AG20443 (cell line): ENCODE data around the gene MPP3.
A peak's percentile ranks its signal among the peaks of the same experiment; 100 is the strongest.

Experiments
- DNase-seq: peaks from one replicate; pipeline ENCODE4 v3.0.0; 2012; ENCODE audit warnings: low spot score, mixed read lengths

The MPP3 gene

DNA sequence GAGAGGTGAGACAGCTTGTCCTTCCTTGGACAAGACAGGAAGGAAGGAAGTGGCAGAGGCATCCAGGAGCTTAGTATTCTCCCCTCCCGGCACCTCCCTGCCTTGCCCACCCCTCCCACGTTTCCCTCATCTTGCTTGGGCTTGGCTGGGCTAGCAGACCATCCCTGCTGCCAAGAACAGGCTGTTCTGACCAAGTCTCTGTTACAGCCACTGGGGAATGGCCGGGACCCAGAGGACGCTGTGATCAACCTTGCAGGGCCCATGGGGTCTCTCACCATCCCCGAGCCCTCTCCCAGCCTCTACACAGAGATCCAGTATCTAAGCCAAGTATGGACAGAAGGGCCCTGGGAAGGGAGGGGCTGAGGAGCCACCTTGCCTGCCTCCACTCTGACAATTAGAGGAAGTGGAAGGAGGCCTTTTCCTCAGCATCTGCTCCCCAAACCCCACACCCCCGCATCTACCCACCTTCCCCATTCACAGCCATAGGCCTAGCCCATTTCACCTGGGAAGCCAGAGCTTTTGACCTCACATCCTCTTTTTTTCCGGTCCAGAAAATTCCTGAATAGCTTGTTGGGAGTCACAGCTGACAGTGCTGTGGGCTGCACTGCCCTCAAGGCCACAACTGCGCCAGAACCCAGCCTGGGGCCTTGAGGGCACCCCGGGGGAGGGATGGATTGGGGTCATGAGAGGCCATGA, 28.1 kb upstream of the MPP3 start:
- no peak for DNase-seq

DNA sequence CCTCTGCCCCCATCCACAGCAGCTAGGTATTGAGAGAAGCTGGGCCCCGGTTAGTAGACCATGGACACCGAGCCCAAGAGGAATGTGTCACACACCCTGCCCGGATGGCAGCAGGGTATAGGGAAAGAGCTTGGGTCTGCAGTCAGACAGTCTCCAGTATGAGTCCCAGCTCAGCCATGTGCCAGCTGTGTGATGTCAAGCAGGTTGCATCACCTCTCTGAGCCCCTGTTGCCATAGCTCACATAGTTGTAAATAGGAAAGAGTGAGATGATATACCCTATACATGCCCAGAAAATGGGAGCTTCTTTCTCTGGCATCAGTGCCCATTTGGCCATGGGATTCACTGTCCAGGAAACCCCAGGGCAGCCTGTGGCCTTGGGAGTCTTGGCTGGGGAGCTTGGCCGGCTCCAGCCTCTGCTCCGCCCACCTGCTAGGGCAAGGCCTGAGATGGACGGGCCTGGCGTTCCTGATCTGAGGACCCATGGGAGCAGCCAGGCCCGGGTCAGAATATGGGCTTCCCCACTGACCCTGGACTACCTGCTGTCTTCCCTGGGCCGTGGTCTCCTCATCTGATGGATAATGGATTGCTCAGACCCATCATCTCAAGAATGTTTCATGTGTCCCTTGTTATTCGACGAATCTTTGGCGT, 27.3 kb upstream of the MPP3 start:
- no peak for DNase-seq

DNA sequence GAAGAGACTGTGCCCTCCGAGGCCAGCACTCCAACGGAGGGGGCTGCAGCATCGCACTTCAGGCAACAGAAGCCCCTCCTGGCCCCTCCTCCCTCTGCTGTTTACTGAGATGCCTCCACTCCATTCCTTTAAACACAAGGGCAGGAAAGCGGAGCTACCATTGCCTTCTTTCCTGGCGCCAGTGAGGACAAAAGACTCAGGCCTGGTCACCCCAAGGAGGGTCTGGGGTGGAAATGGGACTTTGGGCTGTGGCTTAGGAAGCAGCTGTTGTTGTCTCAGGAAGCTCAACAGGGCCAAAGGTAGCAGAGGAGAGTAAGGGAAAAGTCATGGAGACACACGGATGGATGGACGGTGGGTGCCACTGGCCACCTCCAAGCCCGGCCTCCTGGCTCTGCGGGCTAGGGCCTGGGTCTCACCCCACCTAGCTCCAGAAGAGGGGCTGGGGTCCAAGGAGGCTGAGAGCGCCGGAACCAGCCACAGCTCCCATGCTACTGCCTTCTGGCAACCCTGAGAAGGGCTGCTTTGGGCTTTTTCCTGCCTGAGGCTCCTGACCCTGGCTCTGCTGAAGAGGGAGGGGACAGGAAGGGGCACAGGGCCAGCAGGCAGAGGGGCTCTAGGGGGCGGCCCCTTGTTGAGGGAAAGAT, 25.1 kb upstream of the MPP3 start:
- no peak for DNase-seq

DNA sequence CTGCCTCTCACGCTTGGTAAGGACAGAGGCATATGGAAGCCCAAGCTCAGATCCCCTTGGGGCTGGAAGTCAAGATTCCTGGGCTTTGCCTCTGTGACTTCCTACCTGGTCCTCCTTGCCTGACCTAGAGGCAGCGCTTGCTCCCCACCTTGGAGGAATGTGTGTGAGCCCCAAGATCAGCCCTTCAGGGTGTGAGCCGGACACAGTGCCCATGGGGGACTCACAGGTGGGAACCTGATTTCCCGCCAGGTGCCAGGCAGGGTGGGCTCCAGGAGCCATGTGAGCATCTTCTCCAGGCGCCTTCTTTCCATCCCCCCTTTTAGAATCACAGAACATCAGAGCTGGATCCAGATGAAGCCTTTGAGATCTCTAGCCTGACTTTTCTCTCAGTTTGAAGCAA, 24.2 kb upstream of the MPP3 start:
- DNase-seq, result no peak

DNA sequence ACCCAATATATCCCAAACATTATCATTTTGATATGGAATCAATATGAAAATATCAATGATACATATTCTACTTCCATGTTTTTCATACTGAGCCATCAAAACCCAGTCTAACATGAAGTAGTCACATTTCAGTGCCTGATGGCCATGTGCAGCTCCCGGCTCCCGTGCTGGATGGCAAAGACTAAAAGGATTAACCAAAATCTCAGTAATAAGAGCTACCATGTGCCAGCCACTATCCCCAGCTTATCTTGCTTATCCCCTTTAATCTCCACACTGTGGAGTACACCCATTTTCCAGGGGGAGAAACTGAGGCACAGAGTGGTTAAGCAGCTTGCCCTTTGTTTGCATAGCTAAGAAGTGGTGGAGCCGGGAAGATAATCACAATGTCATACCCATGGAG, 23.2 kb upstream of the MPP3 start:
- DNase-seq, result no peak

DNA sequence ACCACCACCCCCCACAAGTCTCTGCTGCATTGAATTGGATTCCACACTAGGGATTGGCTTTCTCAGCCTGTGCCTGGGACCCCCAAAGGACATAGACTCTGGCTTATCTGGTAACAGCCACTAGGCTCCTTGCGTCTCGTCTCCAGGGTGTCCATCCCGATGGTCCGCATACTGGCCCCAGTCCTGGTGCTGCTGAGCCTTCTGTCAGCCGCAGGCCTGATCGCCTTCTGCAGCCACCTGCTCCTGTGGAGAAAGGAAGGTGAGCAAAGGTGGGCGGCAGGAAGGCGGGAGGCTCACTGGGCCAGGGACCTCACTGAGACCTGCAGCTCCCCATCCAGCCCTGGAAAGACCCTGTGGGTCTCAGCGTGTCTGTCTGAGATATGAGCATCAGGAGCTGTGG, 22.1 kb upstream of the MPP3 start:
- DNase-seq, result no peak

DNA sequence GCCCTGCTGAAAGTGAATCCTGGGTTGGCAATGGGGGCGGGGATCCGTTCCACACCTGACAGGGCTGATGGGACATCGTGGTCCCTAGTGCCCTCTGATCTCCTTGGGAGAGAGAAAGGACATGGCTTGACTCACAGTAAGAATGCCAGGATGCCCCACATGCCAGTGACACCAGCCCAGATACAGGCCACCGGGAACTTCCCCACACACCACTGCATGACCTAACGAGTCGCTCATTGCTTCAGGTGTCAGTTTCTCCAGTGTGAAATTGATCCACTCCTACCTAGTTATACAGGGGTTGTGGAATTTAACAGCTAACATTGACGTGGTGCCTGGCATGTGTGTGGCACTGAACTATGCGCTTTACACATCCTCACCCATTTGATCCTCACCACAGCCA, 21.6 kb upstream of the MPP3 start:
- DNase-seq, result no peak

DNA sequence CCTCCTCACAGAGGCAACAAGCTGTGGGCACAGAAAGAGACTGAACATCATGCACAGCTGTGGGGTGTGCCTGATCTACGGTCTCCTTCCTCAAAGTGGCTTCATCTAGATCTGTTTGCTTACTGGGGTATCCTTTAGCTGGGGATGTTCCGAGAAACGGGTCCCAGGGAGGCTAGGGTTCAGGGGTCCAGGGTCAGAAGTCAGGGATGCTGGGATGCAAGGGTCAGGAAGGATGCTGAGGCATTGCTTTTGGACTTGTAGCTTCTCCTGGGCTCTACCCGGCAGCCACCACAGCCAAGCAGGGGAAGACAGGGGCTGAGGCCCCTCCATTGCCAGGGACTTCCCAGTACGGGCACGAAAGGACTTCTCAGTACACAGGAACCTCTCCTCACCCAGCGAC, 20.6 kb upstream of the MPP3 start:
- no peak for DNase-seq

DNA sequence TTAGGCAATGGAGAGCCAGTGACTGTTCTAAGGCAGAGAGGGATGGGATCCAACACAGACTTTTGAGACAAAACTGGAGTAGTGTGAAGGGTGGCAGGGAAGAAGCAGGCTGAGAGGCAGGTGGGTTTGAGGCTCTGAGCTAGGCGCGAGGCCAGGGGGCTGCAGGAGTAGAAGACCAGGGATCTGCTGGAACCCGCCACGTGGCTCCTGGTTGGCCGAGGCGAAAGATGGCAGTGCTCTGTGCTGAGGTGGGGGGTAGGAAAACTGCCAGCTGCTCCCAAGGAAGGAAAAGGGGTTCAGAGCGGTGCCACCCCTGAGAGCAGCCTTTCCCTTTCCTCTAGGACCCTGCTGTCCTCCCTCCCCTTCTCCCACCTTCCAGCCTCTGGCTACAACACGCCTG, 19.6 kb upstream of the MPP3 start:
- DNase-seq, result no peak

DNA sequence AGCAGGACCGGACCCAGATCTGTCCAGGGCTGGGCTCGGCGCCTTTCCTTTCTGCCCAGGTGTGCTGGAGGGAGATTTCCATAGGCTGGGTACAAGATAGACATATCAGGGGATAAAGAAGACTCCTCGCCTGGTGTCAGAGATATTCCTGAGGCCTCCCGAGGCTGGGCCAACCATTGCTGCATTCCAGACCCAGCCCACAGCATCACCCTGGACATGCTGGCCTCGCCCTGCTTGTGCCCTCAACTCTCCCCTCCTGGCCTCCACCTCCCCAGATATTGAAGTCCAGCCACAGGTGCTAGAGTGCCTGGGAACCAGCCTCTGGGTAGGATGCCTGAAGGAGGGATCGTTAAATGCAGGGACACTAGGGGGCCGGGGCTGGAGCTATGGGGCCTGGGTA, 16.2 kb upstream of the MPP3 start:
- DNase-seq, result no peak

DNA sequence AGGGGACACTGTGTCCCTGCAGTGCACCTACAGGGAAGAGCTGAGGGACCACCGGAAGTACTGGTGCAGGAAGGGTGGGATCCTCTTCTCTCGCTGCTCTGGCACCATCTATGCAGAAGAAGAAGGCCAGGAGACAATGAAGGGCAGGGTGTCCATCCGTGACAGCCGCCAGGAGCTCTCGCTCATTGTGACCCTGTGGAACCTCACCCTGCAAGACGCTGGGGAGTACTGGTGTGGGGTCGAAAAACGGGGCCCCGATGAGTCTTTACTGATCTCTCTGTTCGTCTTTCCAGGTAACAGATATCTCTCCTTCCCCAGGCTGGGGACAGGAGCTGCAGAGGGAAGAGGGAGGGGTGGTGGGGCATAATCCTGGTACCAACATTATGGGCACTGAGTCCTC, 15.7 kb upstream of the MPP3 start:
- no peak for DNase-seq

DNA sequence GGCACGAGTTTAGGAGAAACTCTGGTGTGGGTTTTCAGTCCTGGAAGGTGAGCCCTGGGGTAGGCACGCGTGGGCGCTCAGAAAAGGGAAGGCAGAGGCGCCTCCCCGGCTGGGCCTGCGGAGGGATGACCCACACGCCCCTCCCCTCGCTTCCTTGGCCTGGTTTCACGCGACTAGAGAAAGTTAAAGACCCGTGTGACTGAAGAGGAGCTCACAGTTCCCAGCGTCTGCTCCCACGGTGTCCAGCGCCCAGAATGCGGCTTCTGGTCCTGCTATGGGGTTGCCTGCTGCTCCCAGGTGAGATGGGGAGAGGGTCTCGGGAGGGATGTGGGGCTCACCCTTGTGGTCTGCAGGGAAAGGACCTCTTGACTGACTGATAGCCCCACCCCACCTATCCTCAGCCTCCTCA, 14.0 kb upstream of the MPP3 start, which contains the start of gene CD300LG:
Gene CD300LG, plus strand, starts transcription at position 214 of the 409 bp plus-strand sequence. Its CDS starts 41 bp downstream, at position 255.
- no peak for DNase-seq

DNA sequence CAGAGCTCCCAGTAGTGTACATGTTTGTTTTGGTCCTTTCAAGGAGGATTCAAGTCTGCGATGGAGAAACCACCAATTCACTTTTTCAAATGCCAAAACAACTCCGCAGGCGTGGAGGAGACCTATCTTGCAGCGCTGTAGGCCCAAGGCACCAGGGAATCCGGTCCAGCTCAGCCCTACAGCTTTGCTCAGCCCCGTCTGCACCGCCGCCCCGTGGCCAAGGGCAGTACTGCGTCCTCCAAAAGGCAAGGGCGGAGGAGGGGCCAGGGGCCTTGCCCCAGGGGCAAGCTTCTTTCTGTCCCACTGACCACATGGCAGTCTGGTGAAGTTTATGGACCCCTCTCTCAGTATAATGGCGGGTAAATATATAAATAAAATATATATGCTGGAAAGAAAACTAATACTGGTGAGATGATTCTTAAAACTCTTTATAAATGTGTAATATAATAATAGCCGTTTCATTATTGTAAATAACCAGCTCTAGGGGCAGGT, 13.3 kb upstream of the MPP3 start:
- DNase-seq, result peak; percentile 96

DNA sequence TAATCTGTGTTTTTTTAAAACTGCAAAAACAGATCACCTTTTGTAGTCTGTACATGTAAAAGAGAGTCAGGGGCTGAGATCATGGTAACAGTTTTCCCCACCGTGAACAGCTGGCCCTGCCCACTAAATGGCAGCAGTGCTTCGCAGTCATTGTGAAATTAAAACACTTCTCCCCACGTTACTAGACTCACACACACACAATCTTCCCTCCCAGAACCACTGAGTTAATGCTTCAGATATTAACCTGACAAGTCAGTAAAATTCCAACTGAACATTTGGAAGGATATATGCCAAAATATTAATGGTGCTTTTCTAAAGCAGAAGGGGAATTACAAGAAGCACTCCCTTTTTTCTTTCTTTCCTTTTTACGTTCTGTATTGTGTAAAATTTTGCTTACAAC, 12.8 kb upstream of the MPP3 start:
- no peak for DNase-seq

DNA sequence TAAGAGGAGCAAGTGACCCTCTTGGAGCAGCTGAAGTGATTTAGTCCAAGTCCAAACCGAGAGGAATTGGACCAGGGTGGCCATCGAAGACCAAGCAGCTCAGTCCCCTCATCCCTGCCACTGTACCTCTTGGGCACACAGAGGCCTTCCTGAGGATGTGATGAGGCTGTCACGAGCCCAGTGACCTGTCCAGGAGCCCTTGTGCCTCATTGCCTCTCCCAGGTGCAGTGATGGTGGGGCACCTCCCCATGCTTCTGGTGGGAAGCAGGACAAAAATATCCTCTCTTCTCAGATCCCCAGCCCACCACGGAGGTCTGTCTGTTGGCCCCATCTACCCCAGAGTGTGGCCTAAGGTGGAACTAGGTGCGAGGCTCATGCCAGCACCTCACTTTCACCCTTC, 11.3 kb upstream of the MPP3 start:
- no peak for DNase-seq

DNA sequence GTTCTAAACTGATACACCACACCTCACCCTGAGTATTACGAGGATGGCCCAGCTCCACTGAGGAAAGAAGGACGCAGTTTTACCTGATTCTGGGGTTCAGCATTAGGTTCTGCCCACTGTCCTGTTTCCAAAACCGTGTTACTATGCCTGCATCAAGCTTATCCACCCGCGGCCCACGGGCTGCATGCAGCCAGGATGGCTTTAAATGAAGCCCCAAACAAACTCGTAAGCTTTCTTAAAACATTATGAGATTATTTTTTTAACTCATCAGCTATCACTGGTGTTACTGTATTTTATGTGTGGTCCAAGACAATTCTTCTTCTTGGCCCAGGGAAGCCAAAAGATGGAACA, 10.0 kb upstream of the MPP3 start:
- no peak for DNase-seq

DNA sequence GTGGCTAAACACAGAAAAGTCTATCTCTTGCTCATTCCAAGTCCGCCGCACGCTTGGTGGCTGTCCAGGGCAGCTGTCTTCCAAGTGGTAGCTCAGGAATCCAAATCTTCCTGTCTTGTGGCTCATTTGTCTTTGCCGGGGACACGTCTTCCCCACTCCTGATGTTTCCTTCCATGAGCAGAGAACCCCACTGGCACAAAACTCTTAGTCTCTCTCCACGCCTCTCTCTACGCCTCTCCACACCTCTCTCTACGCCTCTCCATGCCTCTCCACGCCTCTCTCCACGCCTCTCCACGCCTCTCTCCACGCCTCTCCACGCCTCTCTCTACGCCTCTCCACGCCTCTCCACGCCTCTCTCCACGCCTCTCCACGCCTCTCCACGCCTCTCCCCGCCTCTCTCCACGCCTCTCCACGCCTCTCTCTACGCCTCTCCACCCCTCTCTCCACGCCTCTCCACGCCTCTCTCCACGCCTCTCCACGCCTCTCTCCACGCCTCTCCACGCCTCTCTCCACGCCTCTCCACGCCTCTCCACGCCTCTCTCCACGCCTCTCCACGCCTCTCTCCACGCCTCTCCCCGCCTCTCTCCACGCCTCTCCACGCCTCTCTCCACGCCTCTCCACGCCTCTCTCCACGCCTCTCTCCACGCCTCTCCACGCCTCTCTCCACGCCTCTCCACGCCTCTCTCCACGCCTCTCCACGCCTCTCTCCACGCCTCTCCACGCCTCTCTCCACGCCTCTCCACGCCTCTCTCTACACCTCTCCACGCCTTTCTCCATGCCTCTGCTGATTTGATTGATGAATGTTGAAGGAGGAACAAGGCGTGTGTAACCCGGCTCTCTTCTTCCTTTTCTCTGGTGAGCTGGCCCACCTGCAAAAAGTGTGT, 9.4 kb upstream of the MPP3 start:
- DNase-seq, result peak; percentile 53

DNA sequence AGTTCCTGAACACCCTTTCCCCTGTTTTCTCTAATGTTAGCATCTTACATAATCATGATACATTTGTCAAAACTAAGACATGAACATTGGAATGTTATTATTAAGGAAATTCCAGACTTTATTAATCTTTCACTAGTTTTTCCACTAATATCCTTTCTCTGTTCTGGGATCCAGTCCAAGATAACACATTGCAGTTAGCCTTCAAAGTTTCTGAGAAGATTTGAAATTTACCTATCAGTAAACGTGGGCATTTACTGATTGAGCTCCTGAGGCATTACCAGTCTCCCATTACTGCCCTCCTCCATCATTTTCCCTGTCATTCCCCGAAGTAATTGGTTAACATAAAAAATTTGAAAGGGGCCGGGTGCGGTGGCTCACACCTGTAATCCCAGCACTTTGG, 8.3 kb upstream of the MPP3 start:
- no peak for DNase-seq

DNA sequence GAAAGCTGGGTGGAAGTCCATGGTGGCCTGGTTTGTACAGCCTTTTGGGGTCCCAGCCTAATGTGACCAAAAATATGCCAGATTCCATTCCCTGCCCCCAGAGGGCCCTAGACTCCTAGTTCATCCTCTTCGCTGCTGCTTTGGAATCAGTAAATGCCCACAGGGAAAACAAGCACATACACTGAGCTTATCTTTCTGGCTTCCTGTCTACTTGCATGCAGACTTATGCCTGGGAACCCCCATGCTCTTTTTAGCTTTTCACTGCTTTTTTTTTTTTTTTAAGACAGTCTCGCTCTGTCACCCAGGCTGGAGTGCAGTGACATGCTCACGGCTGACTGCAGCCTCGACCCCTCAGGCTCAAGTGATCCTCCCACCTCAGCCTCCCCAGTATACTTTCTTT, 7.9 kb upstream of the MPP3 start:
- no peak for DNase-seq

DNA sequence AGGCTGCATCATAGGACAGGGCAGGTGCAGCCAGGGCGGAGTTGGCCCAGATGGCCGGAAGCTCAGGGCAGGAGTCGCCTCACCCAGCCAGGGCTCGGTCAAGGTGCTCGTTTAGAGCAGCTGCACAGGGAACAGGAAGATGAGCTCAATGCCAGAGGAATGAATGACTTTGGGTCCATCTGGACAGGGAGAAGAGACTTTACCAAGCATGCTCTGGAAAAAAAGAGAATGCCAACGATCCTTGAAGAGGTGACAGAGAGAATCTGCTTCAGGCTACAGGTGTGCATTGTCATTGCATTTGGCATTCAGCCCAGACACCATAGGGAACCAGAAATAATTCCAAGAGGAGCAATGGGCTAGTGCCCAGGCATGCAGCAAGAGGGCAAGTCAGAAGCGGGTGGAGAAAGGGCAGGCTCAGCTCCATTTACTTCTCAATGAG, 6.7 kb upstream of the MPP3 start:
- no peak for DNase-seq

DNA sequence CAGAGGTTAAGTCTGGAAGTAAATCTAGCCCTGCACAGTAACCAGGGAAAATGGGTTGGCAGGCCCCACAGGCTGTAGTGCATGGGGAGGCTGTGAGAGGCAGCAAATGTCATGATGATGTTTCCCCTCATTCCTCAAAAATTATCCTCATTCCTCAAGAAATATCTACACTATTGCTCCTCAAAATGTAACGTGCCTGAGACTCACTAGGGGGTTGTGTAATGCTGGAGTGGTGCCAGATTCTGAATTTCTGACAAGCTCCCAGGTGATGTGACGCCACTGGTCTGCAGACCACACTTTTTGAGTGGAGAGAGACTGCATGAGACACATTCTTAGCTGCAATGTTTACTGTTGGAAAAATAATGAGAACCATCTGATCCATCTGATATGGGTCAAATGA, 1.2 kb upstream of the MPP3 start:
- DNase-seq, result peak; percentile 72
